22Rv1 (cell line): ENCODE measurements around the gene L3MBTL4.

Experiments used
- ZFX ChIP-seq: fragments of 450-650 bp; IDR thresholded peaks from 2 replicates; pipeline ENCODE4 v1.6.1; 2017; ENCODE audit warnings: antibody characterized with exemption, borderline replicate concordance
- TF ChIP-seq, protein P1 (sequence below): fragments of 450-650 bp; IDR thresholded peaks from 2 replicates; pipeline ENCODE4 v1.5.1; 2017; ENCODE audit warnings: mild to moderate bottlenecking

DNA sequence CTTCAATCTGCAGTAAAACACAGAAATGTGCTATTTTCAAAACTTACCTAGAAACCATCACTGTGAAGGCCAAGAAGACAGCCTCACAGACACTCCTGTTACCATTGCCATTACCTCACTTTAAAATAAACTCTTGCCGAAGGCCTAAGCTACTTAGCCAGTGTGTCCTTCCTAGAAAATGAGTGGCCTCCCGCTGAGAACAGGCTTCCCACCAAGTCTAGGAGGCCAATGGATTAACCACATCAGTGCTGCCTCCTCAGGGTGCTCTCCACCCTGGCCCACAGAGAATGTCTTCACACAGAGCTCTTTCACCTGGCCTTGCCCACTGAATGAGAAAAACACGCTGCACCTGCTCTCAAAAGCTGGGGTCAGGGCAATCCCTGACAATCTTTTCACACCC lies 47.5 kb downstream of the L3MBTL4 start:
- TF ChIP-seq, protein P1, sequence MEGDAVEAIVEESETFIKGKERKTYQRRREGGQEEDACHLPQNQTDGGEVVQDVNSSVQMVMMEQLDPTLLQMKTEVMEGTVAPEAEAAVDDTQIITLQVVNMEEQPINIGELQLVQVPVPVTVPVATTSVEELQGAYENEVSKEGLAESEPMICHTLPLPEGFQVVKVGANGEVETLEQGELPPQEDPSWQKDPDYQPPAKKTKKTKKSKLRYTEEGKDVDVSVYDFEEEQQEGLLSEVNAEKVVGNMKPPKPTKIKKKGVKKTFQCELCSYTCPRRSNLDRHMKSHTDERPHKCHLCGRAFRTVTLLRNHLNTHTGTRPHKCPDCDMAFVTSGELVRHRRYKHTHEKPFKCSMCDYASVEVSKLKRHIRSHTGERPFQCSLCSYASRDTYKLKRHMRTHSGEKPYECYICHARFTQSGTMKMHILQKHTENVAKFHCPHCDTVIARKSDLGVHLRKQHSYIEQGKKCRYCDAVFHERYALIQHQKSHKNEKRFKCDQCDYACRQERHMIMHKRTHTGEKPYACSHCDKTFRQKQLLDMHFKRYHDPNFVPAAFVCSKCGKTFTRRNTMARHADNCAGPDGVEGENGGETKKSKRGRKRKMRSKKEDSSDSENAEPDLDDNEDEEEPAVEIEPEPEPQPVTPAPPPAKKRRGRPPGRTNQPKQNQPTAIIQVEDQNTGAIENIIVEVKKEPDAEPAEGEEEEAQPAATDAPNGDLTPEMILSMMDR = no peak
- TF ChIP-seq ZFX = no peak
